ENCODE data around the gene FAM168A. TPM values are rescaled to one million over a fixed set of nuclear protein-coding genes. Genes with fewer than 3 reads are reported as not detected.

FAM168A gene
- total and polyA plus RNA-seq, 9 donors = 16.7 to 45.5 (median 39.5) TPM

GRCh38 chr11:73520353-73521061 lies 77.4 kb downstream of the FAM168A start:
- H3K9me3 ChIP-seq = no peaks in the 10 kb centered on the region
- no peak overlapping the region for H3K4me3 ChIP-seq
- no peak for DNase-seq
- H3K27me3 ChIP-seq = no peaks in the 10 kb centered on the region
- H3K36me3 ChIP-seq = no peaks in the 10 kb centered on the region
- TF ChIP-seq, protein P1, sequence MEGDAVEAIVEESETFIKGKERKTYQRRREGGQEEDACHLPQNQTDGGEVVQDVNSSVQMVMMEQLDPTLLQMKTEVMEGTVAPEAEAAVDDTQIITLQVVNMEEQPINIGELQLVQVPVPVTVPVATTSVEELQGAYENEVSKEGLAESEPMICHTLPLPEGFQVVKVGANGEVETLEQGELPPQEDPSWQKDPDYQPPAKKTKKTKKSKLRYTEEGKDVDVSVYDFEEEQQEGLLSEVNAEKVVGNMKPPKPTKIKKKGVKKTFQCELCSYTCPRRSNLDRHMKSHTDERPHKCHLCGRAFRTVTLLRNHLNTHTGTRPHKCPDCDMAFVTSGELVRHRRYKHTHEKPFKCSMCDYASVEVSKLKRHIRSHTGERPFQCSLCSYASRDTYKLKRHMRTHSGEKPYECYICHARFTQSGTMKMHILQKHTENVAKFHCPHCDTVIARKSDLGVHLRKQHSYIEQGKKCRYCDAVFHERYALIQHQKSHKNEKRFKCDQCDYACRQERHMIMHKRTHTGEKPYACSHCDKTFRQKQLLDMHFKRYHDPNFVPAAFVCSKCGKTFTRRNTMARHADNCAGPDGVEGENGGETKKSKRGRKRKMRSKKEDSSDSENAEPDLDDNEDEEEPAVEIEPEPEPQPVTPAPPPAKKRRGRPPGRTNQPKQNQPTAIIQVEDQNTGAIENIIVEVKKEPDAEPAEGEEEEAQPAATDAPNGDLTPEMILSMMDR (IDR thresholded peaks at IDR 0.05) = no peak
- no peak for TF ChIP-seq EP300 (IDR thresholded peaks at IDR 0.05)
- no peak for TF ChIP-seq POLR2A (IDR thresholded peaks at IDR 0.05)
- no peaks in the 10 kb centered on the region for H3K4me1 ChIP-seq (ENCODE audit: insufficient read depth)
- H3K27ac ChIP-seq = no peak overlapping the region
- 66 to 79% (median 77%) methylated on average over 2 of the region's 2 CpGs for WGBS, 3 donors
- intact Hi-C loops (cut with DNase I) = no loop called here

DNA sequence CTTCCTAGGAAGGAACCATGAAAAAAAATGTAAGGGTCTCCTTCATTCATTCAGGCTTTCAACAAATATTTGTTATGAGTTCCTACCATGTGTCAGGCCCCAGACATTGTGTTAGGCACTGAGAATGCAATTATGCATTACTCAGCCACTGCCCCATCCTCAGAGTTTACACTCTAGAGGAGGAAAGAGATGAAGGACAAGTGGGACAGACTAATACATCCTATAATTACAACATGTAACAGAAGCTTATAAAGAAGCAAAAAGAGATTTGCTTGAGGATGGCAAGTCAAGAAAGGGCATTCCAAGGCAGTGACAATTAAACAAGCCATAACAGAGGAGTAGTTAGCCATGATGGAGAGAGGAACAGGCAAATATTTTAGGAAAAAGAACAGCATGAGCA lies 78.6 kb downstream of the FAM168A start:
- Histone ChIP-seq H3K36me3 (no peaks in the 10 kb centered on the region), H3K4me1 (ENCODE audit: insufficient read depth) (no peaks in the 10 kb centered on the region), H3K9me3 (no peaks in the 10 kb centered on the region), H3K4me3 (no peak overlapping the region), H3K27me3 (no peaks in the 10 kb centered on the region), H3K27ac (no peak overlapping the region)
- no peak for TF ChIP-seq POLR2A (IDR thresholded peaks at IDR 0.05)
- no peak for TF ChIP-seq EP300 (IDR thresholded peaks at IDR 0.05)
- TF ChIP-seq, protein P1 (IDR thresholded peaks at IDR 0.05) = no peak
- intact Hi-C loops (cut with DNase I) = no loop called here
- DNase-seq = no peak

DNA sequence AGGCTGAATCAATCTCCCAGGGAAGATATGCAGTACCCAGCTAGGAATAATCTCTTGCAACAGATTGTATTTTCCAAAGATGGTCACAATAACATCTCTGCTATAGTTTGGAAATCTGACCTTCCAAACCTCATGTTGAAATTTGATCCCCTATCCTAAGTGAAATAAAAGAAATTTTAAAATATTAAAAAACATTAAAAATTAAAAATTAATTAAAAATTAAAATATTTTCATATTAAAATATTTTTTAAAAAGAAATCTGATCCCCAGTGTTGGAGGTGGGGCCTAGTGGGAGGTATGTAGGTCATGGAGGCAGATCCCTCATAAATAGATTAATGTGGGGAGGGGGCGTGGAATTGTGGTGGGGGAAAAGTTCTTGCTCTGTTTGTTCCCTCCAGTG lies 79.7 kb downstream of the FAM168A start:
- 94 to 100% (median 97%) methylated on average over 1 of the region's 1 CpG for WGBS, 3 donors
- H3K36me3 ChIP-seq = no peaks in the 10 kb centered on the region
- no peak for DNase-seq
- intact Hi-C loops (cut with DNase I) = no loop called here
- no peak overlapping the region for H3K4me3 ChIP-seq
- H3K9me3 ChIP-seq = no peaks in the 10 kb centered on the region
- H3K27me3 ChIP-seq = no peaks in the 10 kb centered on the region
- no peak overlapping the region for H3K27ac ChIP-seq
- no peak for TF ChIP-seq POLR2A (IDR thresholded peaks at IDR 0.05)
- TF ChIP-seq EP300 (IDR thresholded peaks at IDR 0.05) = no peak
- TF ChIP-seq, protein P1 (IDR thresholded peaks at IDR 0.05) = no peak
- H3K4me1 ChIP-seq (ENCODE audit: insufficient read depth) = no peaks in the 10 kb centered on the region

DNA sequence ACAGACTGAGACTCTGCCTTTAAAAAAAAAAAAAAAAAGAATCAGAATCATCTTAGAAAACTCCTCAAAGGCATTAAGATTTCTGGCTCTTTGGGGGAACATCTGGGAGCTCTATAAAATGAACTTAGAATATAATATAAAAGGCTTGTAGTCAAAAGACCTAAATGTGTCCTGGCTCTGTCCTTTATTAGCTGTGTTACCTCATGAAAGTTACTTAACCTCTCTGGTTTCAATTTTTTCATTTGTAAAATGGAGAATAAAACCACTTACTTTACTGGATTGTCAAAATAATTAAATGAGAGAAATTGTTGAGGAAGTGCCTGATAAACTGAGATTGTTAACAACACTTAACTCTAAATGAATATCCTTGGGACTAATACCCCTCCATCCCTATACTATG lies 81.8 kb downstream of the FAM168A start:
- Histone ChIP-seq H3K4me1 (ENCODE audit: insufficient read depth) (no peaks in the 10 kb centered on the region), H3K9me3 (no peaks in the 10 kb centered on the region), H3K27me3 (no peaks in the 10 kb centered on the region), H3K36me3 (no peaks in the 10 kb centered on the region), H3K4me3 (no peak overlapping the region), H3K27ac (no peak overlapping the region)
- intact Hi-C loops (cut with DNase I) = no loop called here
- no peak for DNase-seq
- TF ChIP-seq, protein P1 (IDR thresholded peaks at IDR 0.05) = no peak
- TF ChIP-seq EP300 (IDR thresholded peaks at IDR 0.05) = no peak
- no peak for TF ChIP-seq POLR2A (IDR thresholded peaks at IDR 0.05)

Measured in ovary (tissue), 9 donors.